NCI-H2107 treated with DMSO at 0.1 percent for 48 hours (cell line): ENCODE measurements around the gene PGLYRP2.
"Not testable (repeated sequence)": the region's sequence is repeated elsewhere in the genome, so short reads cannot be mapped to it uniquely, and the experiment has no call there.

ENCODE experiments used
- DNase-seq: peaks from one replicate; lab custom pipeline; 2025; ENCODE audit not compliant: unreplicated experiment; lab: John Stamatoyannopoulos, UW

The PGLYRP2 gene

GRCh38 chr19:15488489-15489226, 9.4 kb upstream of the PGLYRP2 start:
- no peak for DNase-seq

GRCh38 chr19:15487038-15487437, 7.7 kb upstream of the PGLYRP2 start:
- DNase-seq: no peak

- not testable (repeated sequence) for DNase-seq
Measured at GRCh38 chr19:15485768-15486167, 6.5 kb upstream of the PGLYRP2 start.

- not testable (repeated sequence) for DNase-seq
Measured at GRCh38 chr19:15480996-15481395, 1.7 kb upstream of the PGLYRP2 start.

- DNase-seq: no peak
Measured at GRCh38 chr19:15476325-15476724, 3.0 kb downstream of the PGLYRP2 start.

- DNase-seq: no peak
Measured at GRCh38 chr19:15475611-15476010, 3.7 kb downstream of the PGLYRP2 start.

- DNase-seq: no peak
Measured at GRCh38 chr19:15475169-15475568, 4.1 kb downstream of the PGLYRP2 start.

- DNase-seq: not testable (repeated sequence)
Measured at GRCh38 chr19:15473821-15474220, 5.5 kb downstream of the PGLYRP2 start.

- no peak for DNase-seq
Measured at GRCh38 chr19:15471639-15472101, 7.6 kb downstream of the PGLYRP2 start.

- DNase-seq: no peak
Measured at GRCh38 chr19:15469513-15470297, 9.6 kb downstream of the PGLYRP2 start.

- DNase-seq: no peak
Measured at GRCh38 chr19:15468675-15469512, 10.4 kb downstream of the PGLYRP2 start.

- no peak for DNase-seq
Measured at GRCh38 chr19:15467734-15468214, 11.5 kb downstream of the PGLYRP2 start.

GRCh38 chr19:15466851-15467733, 12.2 kb downstream of the PGLYRP2 start:
- no peak for DNase-seq

GRCh38 chr19:15464394-15465385, 14.6 kb downstream of the PGLYRP2 start, which contains the start of gene RASAL3:
RASAL3 (minus strand) TSS chr19:15464544; CDS start chr19:15464358, 186 bp downstream.
- no peak for DNase-seq

GRCh38 chr19:15463861-15464371, 15.4 kb downstream of the PGLYRP2 start:
- DNase-seq: no peak

GRCh38 chr19:15461694-15462093, 17.6 kb downstream of the PGLYRP2 start:
- no peak for DNase-seq

GRCh38 chr19:15457701-15458484, 21.4 kb downstream of the PGLYRP2 start:
- no peak for DNase-seq
